ENCODE results near the gene RHBDL1. TPM values are rescaled to one million over a fixed set of nuclear protein-coding genes. Genes with fewer than 3 reads are reported as not detected.

The RHBDL1 gene
- total and polyA plus RNA-seq, 2 of the 8 experiments (the other 6 are each of a cell fraction or from before 2014, with no cell fraction given): 4.0 to 8.1 TPM

DNA sequence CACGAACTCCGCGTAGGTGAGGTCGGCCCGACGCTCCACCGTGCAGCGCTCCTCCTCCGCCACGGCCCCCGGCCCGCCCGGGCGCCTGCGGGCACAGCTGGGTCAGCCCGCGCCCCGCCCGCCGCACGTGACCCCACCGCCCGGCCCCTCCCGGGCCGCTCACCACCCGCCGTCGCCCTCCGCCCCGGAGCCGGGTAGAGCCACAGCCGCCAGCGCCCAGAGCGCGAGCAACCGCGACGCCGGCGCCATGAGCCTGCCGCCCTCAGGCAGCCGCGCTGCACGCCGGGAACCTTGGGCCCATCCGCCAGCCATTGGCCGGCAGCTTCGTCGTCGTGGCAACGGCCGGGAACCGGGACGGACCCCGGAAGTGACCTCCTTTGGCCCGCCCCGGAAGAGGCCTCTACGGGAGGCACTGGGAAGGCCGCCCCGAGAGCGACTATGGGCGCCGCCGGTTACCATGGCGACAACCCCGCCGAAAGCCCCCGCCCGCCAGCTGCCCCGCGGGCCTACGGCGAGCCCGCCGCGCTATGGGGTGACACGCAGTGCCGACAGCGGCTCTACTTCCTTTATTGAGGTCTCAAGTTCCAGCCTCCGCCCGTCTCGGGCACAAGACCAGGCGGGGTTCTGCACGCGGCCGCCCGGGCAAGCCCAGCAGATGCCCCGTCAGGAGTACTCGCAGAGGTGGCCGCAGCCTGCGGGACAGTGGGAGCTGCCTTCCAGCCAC is 8.8 kb downstream of the RHBDL1 start, which contains the start of gene JMJD8 (continued):
- TF ChIP-seq RAD21 (IDR thresholded peaks at IDR 0.05 in 1 of 2, conservative IDR thresholded peaks at IDR 0.05 in 1 of 2; ENCODE audit: low read depth in 2 of 2, low read length in 2 of 2): no peak
- no peak for TF ChIP-seq ASH2L (IDR thresholded peaks at IDR 0.05; ENCODE audit: low read length)
- TF ChIP-seq NRF1 (IDR thresholded peaks at IDR 0.05; ENCODE audit: low read depth, low read length): no peak
- TF ChIP-seq BRCA1 (IDR thresholded peaks at IDR 0.05; ENCODE audit: low read depth, low read length): no peak
